ENCODE results near the gene FTO. TPM values are rescaled to one million over a fixed set of nuclear protein-coding genes. Genes with fewer than 3 reads are reported as not detected.

FTO gene
- total and polyA plus RNA-seq, 2 of the 13 experiments (the other 11 are each of a cell fraction or from before 2014, with no cell fraction given): 41.6 to 55.8 TPM

GRCh38 chr16:54177052-54177861 lies 473.3 kb downstream of the FTO start (continued):
- TF ChIP-seq ZNF580 (CRISPR knock-in tag; IDR thresholded peaks at IDR 0.05; ENCODE audit: borderline replicate concordance, low read depth) (peak; percentile 16; the same call in 1 of the 2 replicates), SOX6 (IDR thresholded peaks at IDR 0.05) (no peak), SOX6 (CRISPR knock-in tag; IDR thresholded peaks at IDR 0.05) (peak; percentile 29), HNF4G (IDR thresholded peaks at IDR 0.05; ENCODE audit: borderline replicate concordance, low read depth, low read length) (0 out of 2 replicates have a peak, but pooled peaks have one; percentile 4), HNF4G (CRISPR knock-in tag; IDR thresholded peaks at IDR 0.05; ENCODE audit: borderline replicate concordance, low read depth) (no peak), FOSL2 (CRISPR knock-in tag; IDR thresholded peaks at IDR 0.05) (0 out of 2 replicates have a peak, but pooled peaks have one; percentile 10), ARHGAP35 (CRISPR knock-in tag; IDR thresholded peaks at IDR 0.05; ENCODE audit: borderline replicate concordance) (no peak), SMAD1 (CRISPR knock-in tag; IDR thresholded peaks at IDR 0.05; ENCODE audit: borderline replicate concordance, low read depth) (0 out of 2 replicates have a peak, but pooled peaks have one; percentile 52), ZNF83 (CRISPR knock-in tag; IDR thresholded peaks at IDR 0.05; ENCODE audit: borderline replicate concordance) (peak; percentile 26), ZNF513 (CRISPR knock-in tag; conservative IDR thresholded peaks at IDR 0.05) (no peak), ZNF484 (CRISPR knock-in tag; IDR thresholded peaks at IDR 0.05; ENCODE audit: borderline replicate concordance, low read depth) (no peak), ZNF251 (CRISPR knock-in tag; IDR thresholded peaks at IDR 0.05) (0 out of 2 replicates have a peak, but pooled peaks have one; percentile 40), STAT6 (CRISPR knock-in tag; IDR thresholded peaks at IDR 0.05; ENCODE audit: borderline replicate concordance) (0 out of 2 replicates have a peak, but pooled peaks have one; percentile 28), ZFAT (CRISPR knock-in tag; conservative IDR thresholded peaks at IDR 0.05) (no peak), ZBTB4 (CRISPR knock-in tag; IDR thresholded peaks at IDR 0.05; ENCODE audit: borderline replicate concordance) (peak; percentile 92; the same call in 1 of the 2 replicates), JUN (CRISPR knock-in tag; IDR thresholded peaks at IDR 0.05) (no peak), BATF2 (CRISPR knock-in tag; IDR thresholded peaks at IDR 0.05) (no peak)
